Measurements from ENCODE around the gene PRKN. TPM values are rescaled to one million over a fixed set of nuclear protein-coding genes. Genes with fewer than 3 reads are reported as not detected.

Gene PRKN
- total RNA-seq, 1 experiment from 2014 or later, result 1.2 TPM

- POLR2A ChIA-PET (ENCODE audit: low non-redundant PET), result no interaction called here
- Histone ChIP-seq H3K27ac (ENCODE audit: low read depth, low read length, poor library complexity, severe bottlenecking) (no peak overlapping the region), H3K9me3 (ENCODE audit: low read depth, low read length, poor library complexity, severe bottlenecking) (no peaks in the 10 kb centered on the region), H3K4me1 (ENCODE audit: insufficient read depth, low read length, poor library complexity, severe bottlenecking) (no peaks in the 10 kb centered on the region), H3K36me3 (ENCODE audit: insufficient read depth, low read length, poor library complexity, severe bottlenecking) (no peaks in the 10 kb centered on the region), H3K4me3 (ENCODE audit: low read depth, low read length, poor library complexity, severe bottlenecking) (no peak overlapping the region), H3K27me3 (replicated peaks; ENCODE audit: insufficient read depth, low read depth, low read length, poor library complexity) (no peaks in the 10 kb centered on the region)
- TF ChIP-seq, protein P1, sequence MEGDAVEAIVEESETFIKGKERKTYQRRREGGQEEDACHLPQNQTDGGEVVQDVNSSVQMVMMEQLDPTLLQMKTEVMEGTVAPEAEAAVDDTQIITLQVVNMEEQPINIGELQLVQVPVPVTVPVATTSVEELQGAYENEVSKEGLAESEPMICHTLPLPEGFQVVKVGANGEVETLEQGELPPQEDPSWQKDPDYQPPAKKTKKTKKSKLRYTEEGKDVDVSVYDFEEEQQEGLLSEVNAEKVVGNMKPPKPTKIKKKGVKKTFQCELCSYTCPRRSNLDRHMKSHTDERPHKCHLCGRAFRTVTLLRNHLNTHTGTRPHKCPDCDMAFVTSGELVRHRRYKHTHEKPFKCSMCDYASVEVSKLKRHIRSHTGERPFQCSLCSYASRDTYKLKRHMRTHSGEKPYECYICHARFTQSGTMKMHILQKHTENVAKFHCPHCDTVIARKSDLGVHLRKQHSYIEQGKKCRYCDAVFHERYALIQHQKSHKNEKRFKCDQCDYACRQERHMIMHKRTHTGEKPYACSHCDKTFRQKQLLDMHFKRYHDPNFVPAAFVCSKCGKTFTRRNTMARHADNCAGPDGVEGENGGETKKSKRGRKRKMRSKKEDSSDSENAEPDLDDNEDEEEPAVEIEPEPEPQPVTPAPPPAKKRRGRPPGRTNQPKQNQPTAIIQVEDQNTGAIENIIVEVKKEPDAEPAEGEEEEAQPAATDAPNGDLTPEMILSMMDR (conservative IDR thresholded peaks at IDR 0.05; ENCODE audit: low read depth, low read length), result no peak
- no peak for TF ChIP-seq EZH2 (IDR thresholded peaks at IDR 0.05; ENCODE audit: borderline replicate concordance, low read depth, low read length, poor library complexity, severe bottlenecking)
- no peak for DNase-seq (ENCODE audit: low spot score)
- CTCF ChIA-PET, result no interaction called here
- intact Hi-C loops (cut with micrococcal nuclease; ENCODE audit: unreplicated experiment), result no loop called here
- BruUV-seq (replicated peaks), result no TSS peak
These were observed 117.2 kb downstream of the PRKN start for GRCh38 chr6:162610351-162610750.

DNA sequence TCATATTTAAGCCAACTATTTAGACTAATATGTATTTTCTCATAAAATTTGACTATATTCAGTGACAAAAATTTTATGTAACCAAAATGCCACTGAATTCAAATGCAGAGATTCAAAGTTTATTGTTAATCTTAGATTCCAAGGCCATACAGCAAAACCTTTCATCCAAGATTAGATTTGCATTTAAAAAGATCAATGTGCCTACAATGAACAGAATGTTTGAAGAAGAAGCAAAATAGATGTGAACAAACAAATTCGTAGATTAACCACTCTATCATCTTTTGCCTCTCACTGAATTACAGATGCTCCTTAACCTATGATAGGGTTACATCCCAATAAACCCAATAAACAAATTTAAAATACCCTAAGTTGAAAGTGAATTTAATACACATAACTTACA is 121.7 kb downstream of the PRKN start:
- no peaks in the 10 kb centered on the region for H3K4me1 ChIP-seq (ENCODE audit: insufficient read depth, low read length, poor library complexity, severe bottlenecking)
- DNase-seq (ENCODE audit: low spot score), result no peak
- TF ChIP-seq, protein P1 (conservative IDR thresholded peaks at IDR 0.05; ENCODE audit: low read depth, low read length), result no peak
- no peak for TF ChIP-seq EZH2 (IDR thresholded peaks at IDR 0.05; ENCODE audit: borderline replicate concordance, low read depth, low read length, poor library complexity, severe bottlenecking)
- no peak overlapping the region for H3K4me3 ChIP-seq (ENCODE audit: low read depth, low read length, poor library complexity, severe bottlenecking)
- ChIA-PET POLR2A (ENCODE audit: low non-redundant PET) (no interaction called here), CTCF (no interaction called here)
- BruUV-seq (replicated peaks), result no TSS peak
- H3K27ac ChIP-seq (ENCODE audit: low read depth, low read length, poor library complexity, severe bottlenecking), result no peak overlapping the region
- H3K9me3 ChIP-seq (ENCODE audit: low read depth, low read length, poor library complexity, severe bottlenecking), result no peaks in the 10 kb centered on the region
- no peaks in the 10 kb centered on the region for H3K27me3 ChIP-seq (replicated peaks; ENCODE audit: insufficient read depth, low read depth, low read length, poor library complexity)
- no peaks in the 10 kb centered on the region for H3K36me3 ChIP-seq (ENCODE audit: insufficient read depth, low read length, poor library complexity, severe bottlenecking)
- intact Hi-C loops (cut with micrococcal nuclease; ENCODE audit: unreplicated experiment), result no loop called here

DNA sequence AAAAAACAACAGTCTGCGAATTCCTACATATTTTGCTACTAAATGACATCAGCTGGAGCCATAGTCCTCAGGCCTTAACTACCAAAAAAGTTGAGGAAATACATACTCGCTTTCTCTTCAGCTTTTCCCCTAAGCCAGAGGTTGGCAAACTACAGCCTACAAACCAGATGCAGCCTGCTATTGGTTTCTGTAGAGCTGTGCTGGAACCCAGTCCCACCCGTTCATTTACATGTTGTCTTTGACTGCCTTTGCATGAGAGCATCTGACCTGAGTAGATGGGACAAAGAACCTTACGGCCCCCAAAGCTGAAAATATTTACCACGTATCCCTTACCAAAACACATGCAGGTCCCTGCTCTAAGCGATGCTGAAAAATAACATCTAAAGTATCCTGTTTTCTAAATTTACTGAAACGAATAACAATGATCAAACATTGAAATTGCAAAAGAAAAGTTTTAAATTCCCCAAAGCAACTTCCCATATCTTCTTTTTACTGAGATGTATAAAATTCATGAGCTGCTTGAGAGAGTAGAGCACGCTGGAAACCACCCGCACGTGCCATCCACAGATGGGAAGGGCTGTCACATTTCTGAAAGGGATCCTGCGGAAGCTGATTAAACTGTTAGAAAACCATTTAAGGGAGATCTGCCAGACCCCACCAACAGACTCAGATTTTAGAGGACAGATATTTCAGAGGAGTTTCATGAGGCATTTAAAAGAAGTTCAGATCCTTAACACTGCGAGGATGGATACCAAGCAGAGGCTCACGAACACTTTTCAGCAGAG is 124.1 kb downstream of the PRKN start:
- no peaks in the 10 kb centered on the region for H3K36me3 ChIP-seq (ENCODE audit: insufficient read depth, low read length, poor library complexity, severe bottlenecking)
- no peak overlapping the region for H3K27ac ChIP-seq (ENCODE audit: low read depth, low read length, poor library complexity, severe bottlenecking)
- no peaks in the 10 kb centered on the region for H3K27me3 ChIP-seq (replicated peaks; ENCODE audit: insufficient read depth, low read depth, low read length, poor library complexity)
- BruUV-seq (replicated peaks), result no TSS peak
- CTCF ChIA-PET, result no interaction called here
- intact Hi-C loops (cut with micrococcal nuclease; ENCODE audit: unreplicated experiment), result no loop called here
- no peaks in the 10 kb centered on the region for H3K4me1 ChIP-seq (ENCODE audit: insufficient read depth, low read length, poor library complexity, severe bottlenecking)
- no peaks in the 10 kb centered on the region for H3K9me3 ChIP-seq (ENCODE audit: low read depth, low read length, poor library complexity, severe bottlenecking)
- POLR2A ChIA-PET (ENCODE audit: low non-redundant PET), result no interaction called here
- no peak for DNase-seq (ENCODE audit: low spot score)
- H3K4me3 ChIP-seq (ENCODE audit: low read depth, low read length, poor library complexity, severe bottlenecking), result no peak overlapping the region
- TF ChIP-seq EZH2 (IDR thresholded peaks at IDR 0.05; ENCODE audit: borderline replicate concordance, low read depth, low read length, poor library complexity, severe bottlenecking), result no peak
- TF ChIP-seq, protein P1 (conservative IDR thresholded peaks at IDR 0.05; ENCODE audit: low read depth, low read length), result no peak

Measured in A673 (cell line).